NT2/D1 (cell line): Measurements from ENCODE around the gene ANKS3.

Experiments used
- DNase-seq: peaks from one replicate; pipeline ENCODE4 v3.0.0-alpha.2; 2011; ENCODE audit warnings: low read depth, low spot score
- H3K27me3 ChIP-seq: 2 replicates; pipeline ENCODE4 v1.6.0; 2011; ENCODE audit warnings: mild to moderate bottlenecking; ENCODE audit not compliant: insufficient read length, insufficient read depth
- H3K36me3 ChIP-seq: 2 replicates; pipeline ENCODE4 v1.6.1; 2011; ENCODE audit warnings: mild to moderate bottlenecking, low read length, mixed read lengths; ENCODE audit not compliant: insufficient read depth, insufficient read length
- H3K4me1 ChIP-seq: 2 replicates; pipeline ENCODE4 v1.5.1; 2011; ENCODE audit not compliant: insufficient read depth, insufficient read length
- H3K4me3 ChIP-seq: 2 replicates; pipeline ENCODE4 v1.5.1; 2011; ENCODE audit warnings: low read depth; ENCODE audit not compliant: insufficient read length
- H3K9ac ChIP-seq: 2 replicates; pipeline ENCODE4 v1.6.0; 2011; ENCODE audit warnings: low read depth; ENCODE audit not compliant: insufficient read length
- H3K9me3 ChIP-seq: 2 replicates; pipeline ENCODE4 v1.5.1; 2011; ENCODE audit warnings: mild to moderate bottlenecking, low read length; ENCODE audit not compliant: insufficient read depth
- SUZ12 ChIP-seq: IDR thresholded peaks from 2 replicates; pipeline ENCODE4 v1.6.1; 2011; ENCODE audit not compliant: insufficient read length, insufficient read depth; ENCODE audit errors: extremely low read depth
- YY1 ChIP-seq: IDR thresholded peaks from 2 replicates; pipeline ENCODE4 v1.6.1; 2011; ENCODE audit not compliant: insufficient read length, insufficient read depth
- ZNF274 ChIP-seq: IDR thresholded peaks from 2 replicates; pipeline ENCODE4 v1.6.1; 2011; ENCODE audit warnings: mild to moderate bottlenecking, low read depth, low read length

The ANKS3 gene

DNA sequence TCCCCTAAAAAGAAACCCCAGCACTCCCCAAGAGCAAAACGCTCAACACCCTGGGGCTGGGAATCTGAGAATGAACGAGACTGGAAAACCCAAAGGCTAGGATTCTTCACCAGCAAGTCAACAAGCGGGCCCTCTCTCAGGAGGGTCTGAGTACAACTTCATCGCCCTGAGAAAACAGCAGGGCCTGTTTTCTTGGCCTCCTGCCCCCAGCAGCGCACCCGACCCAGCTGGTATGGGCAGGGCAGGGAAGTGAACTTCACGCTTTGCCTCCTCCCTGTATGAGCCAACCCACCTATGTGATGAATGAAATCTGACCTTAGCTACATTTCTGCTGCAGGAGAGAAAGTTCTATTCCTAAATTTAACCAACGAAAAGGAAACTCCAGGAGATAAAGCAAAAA is 29.6 kb downstream of the ANKS3 start:
- Histone ChIP-seq H3K4me3 (no peak overlapping the region), H3K27me3 (no peaks in the 10 kb centered on the region), H3K9me3 (no peaks in the 10 kb centered on the region), H3K4me1 (no peaks in the 10 kb centered on the region), H3K36me3 (peaks cover 71% of the 10 kb centered on the region), H3K9ac (no peak overlapping the region)
- no peak for TF ChIP-seq ZNF274
- no peak for TF ChIP-seq SUZ12
- TF ChIP-seq YY1 = no peak
- no peak for DNase-seq

DNA sequence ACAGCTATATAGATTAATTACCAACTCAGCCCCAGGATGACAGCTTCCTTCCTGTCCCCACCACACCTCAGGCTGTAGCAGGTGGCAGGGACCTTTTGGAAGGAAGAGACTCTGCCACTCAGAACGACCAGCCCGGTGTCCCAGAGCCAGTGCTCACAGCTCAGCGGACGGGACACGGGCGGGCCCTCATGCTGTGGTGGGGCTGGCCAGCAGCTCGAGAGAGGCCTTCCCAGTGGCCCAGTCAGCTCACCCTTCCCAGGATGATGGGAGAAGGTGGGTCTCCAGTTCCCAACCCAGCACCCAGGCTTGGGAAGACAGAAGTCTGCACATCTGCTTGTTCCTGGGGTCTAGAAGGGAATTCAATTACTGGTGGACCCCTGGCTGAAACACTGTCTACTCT is 30.2 kb downstream of the ANKS3 start:
- Histone ChIP-seq H3K9me3 (no peaks in the 10 kb centered on the region), H3K36me3 (peaks cover 75% of the 10 kb centered on the region), H3K9ac (no peak overlapping the region), H3K4me3 (no peak overlapping the region), H3K4me1 (no peaks in the 10 kb centered on the region), H3K27me3 (no peaks in the 10 kb centered on the region)
- TF ChIP-seq ZNF274 (no peak), SUZ12 (no peak), YY1 (no peak)
- DNase-seq = no peak

DNA sequence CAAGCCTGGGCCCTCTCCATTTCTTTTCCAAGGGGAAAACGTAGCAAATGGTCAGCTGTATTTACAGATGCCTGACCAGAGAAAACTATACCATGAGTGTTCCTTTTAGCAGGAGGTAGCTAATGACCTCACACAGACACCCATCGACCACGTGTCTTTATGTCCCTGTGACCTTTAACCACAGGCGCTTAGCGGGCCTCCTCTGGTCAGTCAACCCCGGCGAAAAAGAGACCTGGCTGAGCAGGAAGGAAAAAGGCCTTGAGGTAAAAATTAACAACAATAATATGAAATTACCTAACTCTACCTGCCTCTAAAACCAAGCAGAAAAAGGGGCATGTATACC is 31.6 kb downstream of the ANKS3 start:
- H3K27me3 ChIP-seq = no peaks in the 10 kb centered on the region
- no peak for TF ChIP-seq YY1
- no peak for TF ChIP-seq ZNF274
- TF ChIP-seq SUZ12 = no peak
- DNase-seq = no peak
- H3K36me3 ChIP-seq = peaks cover 85% of the 10 kb centered on the region
- no peaks in the 10 kb centered on the region for H3K4me1 ChIP-seq
- H3K9me3 ChIP-seq = no peaks in the 10 kb centered on the region
- H3K4me3 ChIP-seq = no peak overlapping the region
- H3K9ac ChIP-seq = no peak overlapping the region

DNA sequence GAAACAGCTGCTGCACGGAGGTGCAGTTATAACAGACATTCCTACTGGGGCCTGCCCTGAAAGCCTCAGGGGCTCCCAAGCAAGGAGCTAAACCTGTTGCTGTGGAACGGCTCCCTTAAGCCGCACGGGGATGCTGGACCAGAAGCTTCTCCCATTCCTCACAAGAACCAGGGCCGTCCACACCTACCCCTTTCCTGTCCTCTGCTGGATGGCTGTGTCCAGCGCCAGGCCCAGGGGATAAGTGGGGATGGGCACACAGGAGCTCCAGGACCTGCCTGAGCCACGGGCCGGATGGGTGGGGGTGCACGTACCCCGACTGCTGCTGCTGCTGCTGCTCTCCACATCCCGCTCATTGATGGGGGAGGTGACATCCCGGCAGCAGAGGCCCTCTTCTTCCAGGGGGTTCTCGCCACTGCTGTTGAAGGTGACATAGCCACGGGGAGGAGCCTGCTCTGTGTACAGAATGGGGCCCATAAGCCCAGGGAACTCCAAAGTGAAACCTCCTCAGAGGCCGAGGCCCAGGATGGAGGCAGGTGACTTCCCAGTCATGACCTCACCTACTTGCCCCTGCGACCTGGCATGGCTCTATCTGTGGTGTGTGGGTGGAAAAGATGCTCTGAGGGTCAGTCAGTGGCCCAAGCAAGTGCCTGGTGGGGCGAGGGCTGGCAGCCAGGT is 32.1 kb downstream of the ANKS3 start:
- no peak for TF ChIP-seq YY1
- no peak for TF ChIP-seq SUZ12
- no peak for TF ChIP-seq ZNF274
- Histone ChIP-seq H3K4me3 (no peak overlapping the region), H3K9me3 (no peaks in the 10 kb centered on the region), H3K27me3 (no peaks in the 10 kb centered on the region), H3K9ac (no peak overlapping the region), H3K4me1 (no peaks in the 10 kb centered on the region), H3K36me3 (peaks cover 86% of the 10 kb centered on the region)
- no peak for DNase-seq

DNA sequence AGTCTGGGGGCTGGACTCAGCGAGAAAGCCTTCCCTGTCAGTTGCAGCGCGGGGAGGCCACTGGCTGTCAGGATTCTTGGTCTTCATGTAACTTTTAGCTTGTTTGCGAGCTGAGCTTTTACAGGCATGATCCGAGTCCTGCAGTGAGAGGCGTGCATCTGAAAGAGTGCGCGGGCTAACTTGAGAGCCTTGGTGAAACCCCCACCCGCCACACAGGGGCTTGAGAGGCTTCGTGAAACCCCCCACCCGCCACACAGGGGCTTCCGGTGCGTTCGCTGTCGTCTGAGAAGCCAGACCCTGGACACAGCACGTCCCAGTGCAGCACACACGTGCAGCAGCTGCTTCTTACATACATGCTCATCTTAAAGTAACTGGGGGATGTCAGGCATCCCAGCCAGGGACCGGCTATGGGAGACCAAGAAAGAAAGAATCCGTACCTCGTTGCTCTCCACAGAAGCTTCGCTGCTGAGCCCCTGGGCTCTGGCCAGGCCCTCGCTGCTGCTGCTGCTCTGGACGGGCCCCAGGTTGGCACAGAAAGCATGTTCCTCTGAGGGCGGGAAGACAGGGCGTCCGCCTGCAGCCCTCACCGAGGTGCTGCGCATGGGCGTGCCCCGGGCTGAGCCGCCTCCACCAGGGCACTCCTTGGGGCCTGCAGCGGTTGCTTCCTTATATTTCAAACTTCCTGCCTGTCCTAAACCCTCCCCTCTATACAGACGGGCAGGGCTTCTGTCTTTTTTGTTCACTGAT is 32.9 kb downstream of the ANKS3 start:
- peaks cover 4% of the 10 kb centered on the region for H3K4me1 ChIP-seq

DNA sequence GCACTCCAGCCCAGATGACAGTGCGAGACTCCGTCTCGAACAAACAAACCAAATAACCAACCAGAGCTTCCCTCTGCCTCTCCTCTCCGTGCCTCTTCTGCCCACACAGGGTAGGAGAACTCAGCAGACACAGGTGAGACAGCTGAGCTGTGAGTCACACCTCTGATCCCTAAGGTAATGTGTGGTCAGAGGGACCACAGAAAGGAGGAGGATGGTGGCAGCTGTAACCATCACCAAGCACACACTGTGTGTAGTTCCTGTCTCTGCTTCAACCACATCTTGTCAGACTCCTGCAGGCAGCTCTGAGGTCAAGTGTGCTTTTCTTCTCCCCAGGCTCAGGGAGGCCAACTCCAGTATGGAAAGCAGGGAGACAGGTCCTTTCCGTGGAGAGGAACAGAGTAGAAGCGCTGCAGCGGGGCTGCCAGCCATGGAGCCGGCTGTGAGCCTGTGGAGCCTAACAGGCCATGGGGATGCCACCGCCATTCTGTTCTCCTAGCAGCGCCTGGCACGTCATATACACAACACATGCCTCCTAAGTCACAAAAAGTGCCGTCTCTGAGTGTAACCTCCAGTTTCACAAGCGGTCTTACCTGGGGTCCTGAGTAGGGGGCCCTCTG is 33.6 kb downstream of the ANKS3 start:
- H3K36me3 ChIP-seq = peaks cover 93% of the 10 kb centered on the region
- peaks cover 6% of the 10 kb centered on the region for H3K4me1 ChIP-seq
- DNase-seq = no peak
- TF ChIP-seq ZNF274 (no peak), YY1 (no peak)
- no peak overlapping the region for H3K9ac ChIP-seq
- H3K9me3 ChIP-seq = no peaks in the 10 kb centered on the region
- H3K27me3 ChIP-seq = no peaks in the 10 kb centered on the region
- H3K4me3 ChIP-seq = no peak overlapping the region

More for the DNA sequence above, 32.9 kb downstream of the ANKS3 start:
- Histone ChIP-seq H3K4me3 (no peak overlapping the region), H3K36me3 (peaks cover 87% of the 10 kb centered on the region), H3K9ac (no peak overlapping the region), H3K9me3 (no peaks in the 10 kb centered on the region), H3K27me3 (no peaks in the 10 kb centered on the region)
- TF ChIP-seq YY1 = no peak
- DNase-seq = no peak

DNA sequence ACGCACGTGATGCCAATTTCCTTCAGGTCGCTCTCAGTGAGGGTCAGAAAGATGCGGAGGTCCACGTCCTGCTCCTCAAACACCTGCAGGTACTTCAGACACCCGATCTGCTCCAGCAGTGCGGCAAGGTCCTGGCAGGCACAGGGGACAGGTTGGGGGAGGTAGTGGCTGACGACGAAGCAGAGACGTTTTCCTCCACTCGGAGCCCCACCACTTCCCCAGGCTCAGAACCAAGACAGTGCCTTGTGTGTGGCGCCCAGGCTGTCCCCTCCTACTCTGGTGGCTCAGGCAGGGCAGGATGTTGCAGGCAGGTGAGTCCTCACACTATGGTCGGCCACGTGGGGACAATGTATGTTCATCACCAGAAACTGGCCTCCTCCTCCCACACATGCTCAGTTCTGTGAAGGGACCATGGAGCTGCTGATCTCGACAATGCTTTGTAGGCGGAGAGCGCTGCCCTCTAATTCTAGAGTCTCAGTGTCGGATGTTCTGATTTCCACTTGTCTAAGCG is 35.0 kb downstream of the ANKS3 start:
- Histone ChIP-seq H3K4me3 (no peak overlapping the region), H3K27me3 (no peaks in the 10 kb centered on the region), H3K9me3 (no peaks in the 10 kb centered on the region), H3K4me1 (peaks cover 15% of the 10 kb centered on the region), H3K36me3 (peaks cover 89% of the 10 kb centered on the region), H3K9ac (peak overlapping the region; percentile 4)
- TF ChIP-seq YY1 (no peak), ZNF274 (no peak), SUZ12 (no peak)
- DNase-seq = no peak
